Endodermal cell (in vitro differentiated cells): ENCODE results near the gene GRIK3. TPM values are rescaled to one million over a fixed set of nuclear protein-coding genes. Genes with fewer than 3 reads are reported as not detected.

Experiments used
- DNase-seq: peaks from one replicate; pipeline ENCODE4 v3.0.0-alpha.2; 2017
- H3K27ac ChIP-seq: 2 replicates; pipeline ENCODE4 v1.5.1; 2013; ENCODE audit warnings: mild to moderate bottlenecking, low read depth, low read length, moderate library complexity
- H3K27me3 ChIP-seq: 2 replicates; pipeline ENCODE4 v1.6.1; 2013; ENCODE audit warnings: mild to moderate bottlenecking, low read length, moderate library complexity; ENCODE audit not compliant: insufficient read depth, control insufficient read depth, poor library complexity, severe bottlenecking
- H3K36me3 ChIP-seq: 2 replicates; pipeline ENCODE4 v1.7.0; 2013; ENCODE audit warnings: mild to moderate bottlenecking, low read length, moderate library complexity; ENCODE audit not compliant: control insufficient read depth, insufficient read depth
- H3K4me1 ChIP-seq: one replicate; pipeline ENCODE4 v1.7.0; 2013; ENCODE audit warnings: low read length; ENCODE audit not compliant: control insufficient read depth, insufficient read depth
- H3K4me3 ChIP-seq: 2 replicates; pipeline ENCODE4 v1.5.1; 2013; ENCODE audit warnings: mild to moderate bottlenecking, low read length, moderate library complexity
- H3K9ac ChIP-seq: 2 replicates; pipeline ENCODE4 v1.6.1; 2013; ENCODE audit warnings: mild to moderate bottlenecking, low read length, moderate library complexity; ENCODE audit not compliant: poor library complexity, severe bottlenecking; ENCODE audit errors: extremely low read depth
- H3K9me3 ChIP-seq: 2 replicates; pipeline ENCODE4 v1.6.1; 2013; ENCODE audit warnings: mild to moderate bottlenecking, low read length, moderate library complexity; ENCODE audit not compliant: control insufficient read depth
- H3K27ac Mint-ChIP-seq: 2 replicates; pipeline ENCODE4 v1.8.0; 2020; ENCODE audit warnings: mixed read lengths
- H3K27me3 Mint-ChIP-seq: 2 replicates; pipeline ENCODE4 v1.8.0; 2021; ENCODE audit warnings: mild to moderate bottlenecking, mixed read lengths; ENCODE audit not compliant: insufficient read depth
- H3K36me3 Mint-ChIP-seq: 2 replicates; pipeline ENCODE4 v1.8.0; 2020; ENCODE audit warnings: low read depth, mixed read lengths
- H3K4me1 Mint-ChIP-seq: 2 replicates; pipeline ENCODE4 v1.8.0; 2020; ENCODE audit warnings: mixed read lengths
- H3K4me3 Mint-ChIP-seq: 2 replicates; pipeline ENCODE4 v1.8.0; 2020; ENCODE audit warnings: mild to moderate bottlenecking, moderate library complexity, mixed read lengths
- H3K9me3 Mint-ChIP-seq: 2 replicates; pipeline ENCODE4 v1.8.0; 2020; ENCODE audit warnings: mild to moderate bottlenecking, mixed read lengths
- WGBS, 2 experiments: methylation state at CpG; one replicate each; pipeline versions ENCODE4 v1.1.5 to v1.1.7; 2013; ENCODE audit warnings: missing lambda C conversion rate in 2 of 2, mixed read lengths in 1 of 2; ENCODE audit not compliant: insufficient coverage in 1 of 2, insufficient read length in 1 of 2; 5-methylcytosine and 5-hydroxymethylcytosine counted together
- total RNA-seq, 2 donors: library from RNA; stranded (reverse); fragmentation: NEBNext Ultra II Directional in 1 of 2; extraction: Animal tissue kit (Norgen Biotek cat#: 25700) in 1 of 2; gene quantifications; 2 replicates in 1 of 2; 3 replicates in 1 of 2; pipeline ENCODE4 v1.2.1, GENCODE V29; 2021
- TF ChIP-seq, protein P1 (sequence below): fragments of 200-600 bp; sonication (generic); conservative IDR thresholded peaks from 2 replicates; pipeline ENCODE4 v1.5.0; 2021; ENCODE audit warnings: antibody characterized with exemption, mild to moderate bottlenecking

GRIK3 gene
- total RNA-seq, 2 donors from 2014 or later = 13.4 to 32.4 TPM

DNA sequence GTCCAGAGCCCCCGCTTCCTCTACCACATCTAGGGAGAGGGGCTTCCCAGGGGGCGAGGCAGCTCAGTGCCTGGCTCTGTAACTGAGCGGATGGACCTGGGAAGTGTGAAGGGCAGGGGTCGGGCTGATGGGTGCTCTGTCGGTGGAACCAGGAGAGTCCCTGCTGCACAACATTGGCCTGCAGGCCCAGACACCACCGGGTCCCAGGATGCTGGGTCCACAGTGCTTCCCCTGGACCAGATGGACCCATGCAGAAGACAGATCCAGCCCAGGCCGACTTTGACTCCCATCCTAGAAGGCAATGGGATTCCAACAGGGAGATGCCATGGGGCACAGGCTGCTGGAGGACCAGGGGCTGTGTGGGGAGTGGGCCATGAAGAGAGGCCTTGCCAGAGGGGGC lies 212.9 kb downstream of the GRIK3 start:
- Histone ChIP-seq H3K9me3 (no peaks in the 10 kb centered on the region), H3K27ac (no peak overlapping the region), H3K27me3 (no peaks in the 10 kb centered on the region), H3K4me3 (no peak overlapping the region), H3K36me3 (no peaks in the 10 kb centered on the region), H3K4me1 (peaks cover 6% of the 10 kb centered on the region), H3K9ac (no peak overlapping the region)
- TF ChIP-seq, protein P1, sequence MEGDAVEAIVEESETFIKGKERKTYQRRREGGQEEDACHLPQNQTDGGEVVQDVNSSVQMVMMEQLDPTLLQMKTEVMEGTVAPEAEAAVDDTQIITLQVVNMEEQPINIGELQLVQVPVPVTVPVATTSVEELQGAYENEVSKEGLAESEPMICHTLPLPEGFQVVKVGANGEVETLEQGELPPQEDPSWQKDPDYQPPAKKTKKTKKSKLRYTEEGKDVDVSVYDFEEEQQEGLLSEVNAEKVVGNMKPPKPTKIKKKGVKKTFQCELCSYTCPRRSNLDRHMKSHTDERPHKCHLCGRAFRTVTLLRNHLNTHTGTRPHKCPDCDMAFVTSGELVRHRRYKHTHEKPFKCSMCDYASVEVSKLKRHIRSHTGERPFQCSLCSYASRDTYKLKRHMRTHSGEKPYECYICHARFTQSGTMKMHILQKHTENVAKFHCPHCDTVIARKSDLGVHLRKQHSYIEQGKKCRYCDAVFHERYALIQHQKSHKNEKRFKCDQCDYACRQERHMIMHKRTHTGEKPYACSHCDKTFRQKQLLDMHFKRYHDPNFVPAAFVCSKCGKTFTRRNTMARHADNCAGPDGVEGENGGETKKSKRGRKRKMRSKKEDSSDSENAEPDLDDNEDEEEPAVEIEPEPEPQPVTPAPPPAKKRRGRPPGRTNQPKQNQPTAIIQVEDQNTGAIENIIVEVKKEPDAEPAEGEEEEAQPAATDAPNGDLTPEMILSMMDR = no peak
- DNase-seq = no peak
- H3K27me3 Mint-ChIP-seq = peaks cover 1% of the 10 kb centered on the region
- peaks cover 8% of the 10 kb centered on the region for H3K36me3 Mint-ChIP-seq
- no peak overlapping the region for H3K4me3 Mint-ChIP-seq
- 95% methylated on average over 7 of the region's 7 CpGs; no CpG with 5 or more reads in 1 of the 2 experiments for WGBS, 2 experiments
- no peak overlapping the region for H3K27ac Mint-ChIP-seq
- no peaks in the 10 kb centered on the region for H3K9me3 Mint-ChIP-seq
- H3K4me1 Mint-ChIP-seq = peaks cover 17% of the 10 kb centered on the region

GRCh38 chr1:36818771-36819170 lies 215.5 kb downstream of the GRIK3 start:
- no peaks in the 10 kb centered on the region for H3K27me3 ChIP-seq
- H3K27ac Mint-ChIP-seq = no peak overlapping the region

GRCh38 chr1:36816348-36816747 lies 218.0 kb downstream of the GRIK3 start:
- DNase-seq = no peak
- Histone ChIP-seq H3K27me3 (no peaks in the 10 kb centered on the region), H3K4me3 (no peak overlapping the region), H3K27ac (no peak overlapping the region), H3K4me1 (no peaks in the 10 kb centered on the region), H3K36me3 (no peaks in the 10 kb centered on the region), H3K9ac (no peak overlapping the region), H3K9me3 (no peaks in the 10 kb centered on the region)
- no peaks in the 10 kb centered on the region for H3K9me3 Mint-ChIP-seq
- H3K27ac Mint-ChIP-seq = no peak overlapping the region
- no peaks in the 10 kb centered on the region for H3K27me3 Mint-ChIP-seq
- H3K36me3 Mint-ChIP-seq = peaks cover 2% of the 10 kb centered on the region
- 92 to 93% methylated on average over 2 of the region's 2 CpGs for WGBS, 2 experiments
- H3K4me1 Mint-ChIP-seq = no peaks in the 10 kb centered on the region
- H3K4me3 Mint-ChIP-seq = no peak overlapping the region
- TF ChIP-seq, protein P1 = no peak

More at GRCh38 chr1:36818771-36819170, 215.5 kb downstream of the GRIK3 start:
- no peak for DNase-seq
- Mint-ChIP-seq H3K36me3 (peaks cover 6% of the 10 kb centered on the region), H3K27me3 (peaks cover 1% of the 10 kb centered on the region), H3K4me3 (no peak overlapping the region), H3K9me3 (no peaks in the 10 kb centered on the region), H3K4me1 (peaks cover 4% of the 10 kb centered on the region)
- Histone ChIP-seq H3K36me3 (no peaks in the 10 kb centered on the region), H3K9me3 (no peaks in the 10 kb centered on the region), H3K9ac (no peak overlapping the region), H3K4me1 (no peaks in the 10 kb centered on the region), H3K4me3 (no peak overlapping the region), H3K27ac (no peak overlapping the region)
- TF ChIP-seq, protein P1 = no peak
- WGBS, 2 experiments = 88 to 92% methylated on average over 2 of the region's 2 CpGs
